ENCODE results near the gene MAML2.

DNA sequence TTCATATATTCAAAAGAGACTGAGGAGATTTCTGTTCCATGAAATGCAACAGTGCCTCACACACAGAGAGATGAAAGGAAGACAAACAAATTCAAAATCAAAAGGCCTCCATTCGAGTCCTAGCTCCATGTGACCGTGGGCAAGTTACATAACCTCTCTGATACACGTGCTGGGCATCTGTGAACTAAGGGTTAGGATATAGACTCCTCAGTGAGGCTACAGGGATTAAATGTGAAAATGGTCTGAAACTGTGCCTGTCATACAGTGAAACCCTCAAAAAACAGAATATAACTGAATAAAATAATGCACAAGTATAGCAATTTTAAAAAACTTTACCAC lies 307.3 kb downstream of the MAML2 start:
- TF ChIP-seq, protein P1, sequence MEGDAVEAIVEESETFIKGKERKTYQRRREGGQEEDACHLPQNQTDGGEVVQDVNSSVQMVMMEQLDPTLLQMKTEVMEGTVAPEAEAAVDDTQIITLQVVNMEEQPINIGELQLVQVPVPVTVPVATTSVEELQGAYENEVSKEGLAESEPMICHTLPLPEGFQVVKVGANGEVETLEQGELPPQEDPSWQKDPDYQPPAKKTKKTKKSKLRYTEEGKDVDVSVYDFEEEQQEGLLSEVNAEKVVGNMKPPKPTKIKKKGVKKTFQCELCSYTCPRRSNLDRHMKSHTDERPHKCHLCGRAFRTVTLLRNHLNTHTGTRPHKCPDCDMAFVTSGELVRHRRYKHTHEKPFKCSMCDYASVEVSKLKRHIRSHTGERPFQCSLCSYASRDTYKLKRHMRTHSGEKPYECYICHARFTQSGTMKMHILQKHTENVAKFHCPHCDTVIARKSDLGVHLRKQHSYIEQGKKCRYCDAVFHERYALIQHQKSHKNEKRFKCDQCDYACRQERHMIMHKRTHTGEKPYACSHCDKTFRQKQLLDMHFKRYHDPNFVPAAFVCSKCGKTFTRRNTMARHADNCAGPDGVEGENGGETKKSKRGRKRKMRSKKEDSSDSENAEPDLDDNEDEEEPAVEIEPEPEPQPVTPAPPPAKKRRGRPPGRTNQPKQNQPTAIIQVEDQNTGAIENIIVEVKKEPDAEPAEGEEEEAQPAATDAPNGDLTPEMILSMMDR (IDR thresholded peaks at IDR 0.05): no peak
- no peak for TF ChIP-seq POLR2A (IDR thresholded peaks at IDR 0.05)

Data from esophagus squamous epithelium (tissue), 4 donors.